NCI-H146 treated with DMSO at 0.1 percent for 48 hours (cell line): ENCODE data around the gene GABRA4.

Experiments used
- DNase-seq: peaks from one replicate; lab custom pipeline; 2025; ENCODE audit not compliant: unreplicated experiment; lab: John Stamatoyannopoulos, UW

GABRA4 gene

DNA sequence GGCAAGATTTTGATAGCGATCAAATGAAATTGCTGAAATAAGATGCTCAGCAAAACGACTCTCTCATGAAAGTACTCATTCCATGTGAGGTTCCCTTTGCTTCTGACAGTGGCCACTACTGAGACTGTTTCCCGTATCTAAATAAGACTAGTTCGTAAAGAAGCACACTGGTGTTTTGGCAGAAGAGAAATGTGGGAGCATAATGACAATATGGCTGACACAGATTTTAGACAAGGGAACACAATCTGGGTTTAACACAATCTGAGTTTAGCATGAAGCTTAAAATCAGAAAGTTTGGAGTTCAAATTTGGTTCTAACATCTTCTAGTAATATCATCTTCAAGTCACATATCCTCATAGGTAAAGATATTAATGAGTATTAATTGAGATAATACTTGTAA lies 13.7 kb downstream of the GABRA4 start:
- no peak for DNase-seq

GRCh38 chr4:46979283-46979682 lies 14.1 kb downstream of the GABRA4 start:
- DNase-seq, result no peak

- DNase-seq, result no peak
These were observed 16.1 kb downstream of the GABRA4 start for GRCh38 chr4:46977245-46977644.

GRCh38 chr4:46975812-46976553 lies 17.4 kb downstream of the GABRA4 start:
- no peak for DNase-seq

- DNase-seq, result no peak
These were observed 18.4 kb downstream of the GABRA4 start for GRCh38 chr4:46974891-46975543.

GRCh38 chr4:46968847-46969246 lies 24.5 kb downstream of the GABRA4 start:
- DNase-seq, result no peak

DNA sequence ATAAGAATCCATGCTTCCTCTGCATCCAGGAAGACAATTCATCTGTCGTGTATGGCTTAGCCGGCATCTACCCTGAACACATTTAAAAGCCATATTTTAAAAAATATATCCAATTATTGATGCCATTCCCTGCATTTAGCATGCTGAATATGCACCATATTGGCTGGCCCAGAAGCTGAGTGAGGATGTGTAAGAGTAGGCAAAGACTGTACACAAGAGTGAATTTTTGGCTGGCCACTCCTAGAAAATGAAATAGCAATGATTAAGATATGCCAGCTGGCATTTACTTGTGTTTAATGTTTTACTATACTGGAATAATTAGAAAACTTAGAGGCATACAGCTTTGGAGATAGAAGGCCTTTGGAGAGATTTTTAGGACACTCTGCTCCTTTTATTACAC lies 25.8 kb downstream of the GABRA4 start:
- DNase-seq, result no peak

DNA sequence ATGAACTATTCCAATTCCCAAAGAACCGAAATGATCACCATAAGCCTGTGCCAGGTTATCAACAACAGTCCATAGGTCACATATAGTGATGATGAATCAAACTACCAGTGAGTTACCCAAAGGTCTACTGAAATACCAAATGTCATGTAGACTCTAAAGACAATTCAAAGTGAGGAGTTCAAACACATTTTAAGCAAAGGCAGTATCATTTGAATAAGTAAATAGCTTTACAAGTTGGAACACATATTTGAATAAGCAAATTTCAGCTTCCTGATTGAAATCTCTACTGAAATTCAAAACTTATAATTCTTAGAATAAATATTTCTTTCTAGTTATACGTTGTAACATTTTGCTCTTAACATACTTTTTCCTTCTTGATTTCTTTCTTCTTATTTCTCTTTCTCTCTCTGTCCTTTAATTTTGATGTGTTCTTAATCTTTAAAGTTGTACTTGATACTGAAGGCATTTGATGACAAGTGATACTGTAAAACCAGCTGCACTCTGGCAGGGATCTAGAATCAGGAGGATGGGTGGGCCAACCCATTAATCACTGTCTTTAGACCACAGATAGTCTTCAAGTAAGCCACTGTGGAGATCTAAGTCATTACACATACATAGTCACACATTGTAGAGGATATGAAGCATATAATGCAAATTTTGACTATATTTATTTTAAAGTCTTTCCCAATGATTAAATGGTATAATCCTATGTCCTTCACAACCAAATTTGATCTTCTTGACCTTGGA lies 34.5 kb downstream of the GABRA4 start:
- no peak for DNase-seq

GRCh38 chr4:46956451-46956850 lies 36.9 kb downstream of the GABRA4 start:
- DNase-seq, result no peak

DNA sequence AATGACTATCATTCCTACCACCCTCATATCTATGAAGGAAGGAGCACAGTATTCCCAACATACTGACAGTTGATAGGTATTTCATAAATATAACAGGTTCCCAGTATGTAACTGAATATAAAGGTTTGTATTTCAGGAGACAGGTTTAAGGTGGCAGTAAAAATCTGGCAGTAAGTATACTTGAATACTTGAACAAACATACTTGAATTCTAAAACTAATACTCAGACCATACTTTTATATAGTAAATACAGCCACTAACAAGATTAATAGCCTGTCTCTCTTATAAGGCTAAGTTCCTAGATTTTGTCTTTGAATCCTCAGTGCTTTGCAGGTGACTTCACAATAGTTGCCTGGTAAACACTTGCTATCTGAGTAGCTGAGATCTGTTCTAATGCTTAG lies 37.8 kb downstream of the GABRA4 start:
- no peak for DNase-seq

DNA sequence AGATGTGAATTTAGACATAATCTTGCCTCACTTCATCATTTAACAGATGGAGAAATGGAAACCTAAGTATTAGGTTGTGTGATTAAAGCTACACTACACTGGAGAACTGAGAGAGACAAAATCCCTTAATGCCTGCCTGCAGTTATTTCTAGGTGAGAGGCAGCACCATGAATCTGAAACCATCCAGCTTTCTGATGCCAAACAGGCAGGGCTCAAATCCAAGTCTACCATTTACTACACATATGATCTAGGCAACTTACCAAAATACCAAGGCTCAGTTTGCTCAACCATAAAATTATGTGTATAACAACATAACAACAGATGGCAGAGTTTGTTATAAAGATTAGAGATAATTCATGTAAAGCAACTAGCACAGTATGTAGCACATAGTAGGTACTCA lies 38.7 kb downstream of the GABRA4 start:
- DNase-seq, result no peak

DNA sequence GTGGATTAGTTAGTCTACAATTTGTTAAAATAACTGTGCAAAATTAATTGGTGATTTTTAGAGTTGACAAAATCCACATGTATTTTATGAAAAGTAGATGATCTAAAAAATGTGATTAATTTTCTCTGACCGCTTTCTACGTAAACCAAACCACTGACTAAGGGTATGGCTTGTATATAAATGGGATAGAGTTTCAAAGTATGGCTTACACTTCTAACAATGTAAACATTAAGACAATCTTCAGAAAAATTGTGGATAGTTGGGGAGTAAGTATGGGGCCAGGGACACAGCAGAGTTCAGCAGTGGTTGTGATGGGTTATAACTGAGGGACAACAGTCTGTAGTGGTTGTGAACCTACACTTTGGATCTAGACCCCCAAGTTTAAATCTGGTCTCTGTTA lies 39.8 kb downstream of the GABRA4 start:
- DNase-seq, result no peak

GRCh38 chr4:46952451-46952850 lies 40.9 kb downstream of the GABRA4 start:
- DNase-seq, result no peak

DNA sequence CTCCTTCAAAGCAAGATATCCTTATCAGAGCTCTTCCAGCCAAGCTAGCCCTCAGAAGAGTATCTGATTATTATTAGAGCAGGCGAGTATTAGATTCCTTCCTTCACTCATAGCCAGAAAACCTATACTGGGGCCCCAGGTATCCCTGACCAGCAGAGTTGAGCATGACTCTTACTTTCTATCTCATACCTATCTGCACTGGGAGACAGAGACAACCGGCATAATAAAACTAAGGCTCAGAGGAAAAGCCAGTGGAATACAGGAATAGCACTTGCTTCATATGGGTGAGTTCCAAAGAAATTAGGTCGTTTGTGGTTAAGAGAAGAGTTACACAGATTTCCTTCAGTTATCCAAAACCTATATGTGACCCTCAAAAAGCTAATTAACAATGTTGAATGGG lies 42.6 kb downstream of the GABRA4 start:
- DNase-seq, result no peak

DNA sequence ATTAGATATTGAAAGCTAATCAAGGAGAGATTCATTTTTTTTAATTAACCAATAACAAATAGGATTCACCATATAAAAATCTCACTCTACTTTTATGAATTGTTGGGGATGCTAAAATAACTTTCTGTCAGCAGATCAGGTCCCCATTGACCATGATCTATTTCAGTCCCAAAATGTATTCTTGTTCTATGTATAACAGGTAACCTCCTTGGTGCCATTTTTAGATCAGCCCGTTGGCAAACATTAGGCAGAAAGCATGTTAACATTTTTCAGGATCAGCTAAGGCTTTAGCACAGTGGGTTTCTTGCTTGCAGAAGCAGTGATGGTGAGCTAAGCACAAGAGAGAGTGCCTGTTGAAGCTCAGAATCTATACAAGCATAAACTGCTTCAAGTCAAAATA lies 43.6 kb downstream of the GABRA4 start:
- no peak for DNase-seq

- no peak for DNase-seq
These were observed 45.8 kb downstream of the GABRA4 start for GRCh38 chr4:46947541-46947940.

DNA sequence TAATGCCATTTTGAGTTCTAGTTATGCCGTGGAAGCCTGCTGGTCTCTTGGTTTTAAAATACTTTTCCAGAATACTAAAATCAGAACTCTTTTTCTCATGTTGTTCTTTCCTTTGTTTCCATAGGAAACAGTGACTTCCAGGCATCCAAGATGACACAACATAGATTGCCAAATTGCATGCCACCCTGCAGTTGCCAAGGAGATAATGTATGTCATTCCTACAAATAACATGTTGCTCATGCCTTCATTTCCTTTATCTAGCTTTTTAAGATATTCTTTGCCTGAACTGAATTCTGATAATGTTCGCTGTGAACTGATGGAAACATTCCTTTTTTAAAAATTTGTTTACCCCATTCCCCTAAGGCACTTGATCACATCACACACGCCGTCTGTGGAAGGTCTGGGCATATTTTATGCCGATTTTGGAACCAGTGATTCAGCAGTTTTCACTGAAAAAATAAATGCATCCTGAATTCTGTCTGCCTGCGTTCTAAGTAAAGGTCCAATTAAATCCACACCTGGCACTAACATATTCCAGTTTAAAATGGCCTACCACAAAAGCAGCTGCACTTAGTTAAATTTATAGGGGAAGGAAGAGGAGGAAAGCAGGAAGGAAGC lies 46.4 kb downstream of the GABRA4 start:
- no peak for DNase-seq

DNA sequence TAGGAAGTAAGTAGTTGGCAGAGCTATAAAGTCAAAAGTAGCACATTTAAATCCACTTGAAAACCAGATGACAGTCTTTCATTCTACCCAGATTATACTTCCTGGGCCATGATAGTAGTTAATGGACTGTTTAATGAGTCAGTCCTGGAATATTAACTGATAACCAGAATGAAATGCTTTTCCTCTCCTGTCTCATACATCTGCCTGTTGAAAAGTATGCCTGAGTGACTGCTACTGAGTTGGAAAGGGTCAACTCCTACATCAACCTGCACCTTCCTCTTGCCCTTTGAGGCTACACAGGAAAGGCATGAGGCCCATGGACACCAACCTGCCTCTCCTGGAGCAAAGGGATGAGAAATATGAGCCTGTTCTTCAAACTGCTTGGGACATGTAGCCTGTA lies 48.3 kb downstream of the GABRA4 start:
- no peak for DNase-seq

- no peak for DNase-seq
These were observed 49.0 kb downstream of the GABRA4 start for GRCh38 chr4:46944345-46944744.

DNA sequence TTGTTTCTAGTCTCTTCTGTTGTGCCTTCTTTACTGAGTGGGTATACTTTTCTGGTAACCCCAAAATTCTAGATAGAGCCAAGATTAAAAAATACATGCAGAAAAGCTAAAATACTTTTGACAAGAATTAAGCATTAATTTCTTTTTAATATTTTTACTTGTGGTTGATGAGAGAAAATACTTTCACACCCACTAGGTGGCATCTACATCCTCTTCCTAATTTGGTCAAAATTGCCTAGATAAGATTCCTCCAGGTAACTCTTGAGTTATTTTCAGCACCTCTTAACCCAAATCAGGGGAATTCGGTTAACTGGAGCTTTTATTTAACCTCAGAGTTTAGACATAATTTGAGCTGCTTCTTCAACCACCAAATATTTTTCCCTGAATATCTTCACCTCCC lies 55.9 kb downstream of the GABRA4 start:
- no peak for DNase-seq

DNA sequence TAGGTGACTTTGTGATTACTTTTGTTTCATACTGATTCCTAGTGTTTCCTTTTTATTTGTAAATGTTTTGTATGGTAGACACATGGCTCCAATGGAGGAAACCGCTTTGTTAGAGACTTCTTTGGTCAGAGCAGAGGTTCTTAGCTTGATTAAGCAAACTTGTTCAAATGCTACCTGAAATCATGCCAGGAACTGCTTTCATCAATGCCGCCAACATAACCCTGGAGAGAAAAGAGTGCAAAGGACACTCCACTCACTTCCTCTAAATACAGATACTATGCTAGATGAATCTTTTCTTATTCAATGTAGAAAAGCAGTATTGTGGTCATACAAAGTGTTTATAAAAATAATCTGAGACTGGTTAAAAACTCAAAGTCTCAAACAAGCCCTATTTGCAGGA lies 58.7 kb downstream of the GABRA4 start:
- no peak for DNase-seq

GRCh38 chr4:46933686-46934085 lies 59.7 kb downstream of the GABRA4 start:
- DNase-seq, result no peak
